Neural progenitor cell (in vitro differentiated cells): ENCODE results near the gene WWOX.

ENCODE experiments used
- EZH2 ChIP-seq: fragments of 200-600 bp; sonication (generic); IDR thresholded peaks from 2 replicates; pipeline ENCODE4 v1.6.1; 2017; ENCODE audit warnings: antibody characterized with exemption, mild to moderate bottlenecking, moderate library complexity
- TF ChIP-seq, protein P1 (sequence below): fragments of 200-600 bp; sonication (generic); IDR thresholded peaks from 2 replicates; pipeline ENCODE4 v1.5.1; 2017; ENCODE audit warnings: antibody characterized with exemption, mild to moderate bottlenecking

GRCh38 chr16:79165506-79165905, 1066.1 kb downstream of the WWOX start:
- TF ChIP-seq EZH2, result no peak
- TF ChIP-seq, protein P1, sequence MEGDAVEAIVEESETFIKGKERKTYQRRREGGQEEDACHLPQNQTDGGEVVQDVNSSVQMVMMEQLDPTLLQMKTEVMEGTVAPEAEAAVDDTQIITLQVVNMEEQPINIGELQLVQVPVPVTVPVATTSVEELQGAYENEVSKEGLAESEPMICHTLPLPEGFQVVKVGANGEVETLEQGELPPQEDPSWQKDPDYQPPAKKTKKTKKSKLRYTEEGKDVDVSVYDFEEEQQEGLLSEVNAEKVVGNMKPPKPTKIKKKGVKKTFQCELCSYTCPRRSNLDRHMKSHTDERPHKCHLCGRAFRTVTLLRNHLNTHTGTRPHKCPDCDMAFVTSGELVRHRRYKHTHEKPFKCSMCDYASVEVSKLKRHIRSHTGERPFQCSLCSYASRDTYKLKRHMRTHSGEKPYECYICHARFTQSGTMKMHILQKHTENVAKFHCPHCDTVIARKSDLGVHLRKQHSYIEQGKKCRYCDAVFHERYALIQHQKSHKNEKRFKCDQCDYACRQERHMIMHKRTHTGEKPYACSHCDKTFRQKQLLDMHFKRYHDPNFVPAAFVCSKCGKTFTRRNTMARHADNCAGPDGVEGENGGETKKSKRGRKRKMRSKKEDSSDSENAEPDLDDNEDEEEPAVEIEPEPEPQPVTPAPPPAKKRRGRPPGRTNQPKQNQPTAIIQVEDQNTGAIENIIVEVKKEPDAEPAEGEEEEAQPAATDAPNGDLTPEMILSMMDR, result no peak
